ENCODE results near the gene CDC40.
"Not testable (repeated sequence)": the region's sequence is repeated elsewhere in the genome, so short reads cannot be mapped to it uniquely, and the experiment has no call there.

The CDC40 gene

GRCh38 chr6:110201151-110201884, 21.1 kb downstream of the CDC40 start:
- DNase-seq: no peak

GRCh38 chr6:110207652-110208051, 27.4 kb downstream of the CDC40 start:
- DNase-seq: no peak

- no peak for DNase-seq
Observed at GRCh38 chr6:110211753-110212152, 31.5 kb downstream of the CDC40 start.

GRCh38 chr6:110214338-110214737, 34.1 kb downstream of the CDC40 start:
- no peak for DNase-seq

GRCh38 chr6:110216140-110216539, 35.9 kb downstream of the CDC40 start:
- no peak for DNase-seq

GRCh38 chr6:110217266-110217665, 37.0 kb downstream of the CDC40 start:
- no peak for DNase-seq

- DNase-seq: no peak
Observed at GRCh38 chr6:110221738-110222137, 41.5 kb downstream of the CDC40 start.

GRCh38 chr6:110226261-110226660, 46.0 kb downstream of the CDC40 start:
- no peak for DNase-seq

GRCh38 chr6:110232450-110232849, 52.2 kb downstream of the CDC40 start:
- DNase-seq: no peak

- DNase-seq: no peak
Observed at GRCh38 chr6:110233770-110234374, 53.6 kb downstream of the CDC40 start.

GRCh38 chr6:110236007-110236406, 55.8 kb downstream of the CDC40 start:
- DNase-seq: not testable (repeated sequence)

- DNase-seq: no peak
Observed at GRCh38 chr6:110239526-110240274, 59.5 kb downstream of the CDC40 start.

- not testable (repeated sequence) for DNase-seq
Observed at GRCh38 chr6:110244621-110245020, 64.4 kb downstream of the CDC40 start.

- no peak for DNase-seq
Observed at GRCh38 chr6:110246378-110246777, 66.2 kb downstream of the CDC40 start.

GRCh38 chr6:110246900-110247546, 66.8 kb downstream of the CDC40 start:
- no peak for DNase-seq

- DNase-seq: no peak
Observed at GRCh38 chr6:110250058-110250457, 69.8 kb downstream of the CDC40 start.

GRCh38 chr6:110250838-110251237, 70.6 kb downstream of the CDC40 start:
- DNase-seq: no peak

GRCh38 chr6:110255211-110255750, 75.1 kb downstream of the CDC40 start:
- no peak for DNase-seq

- no peak for DNase-seq
Observed at GRCh38 chr6:110256366-110256765, 76.1 kb downstream of the CDC40 start.

GRCh38 chr6:110265273-110265672, 85.0 kb downstream of the CDC40 start:
- no peak for DNase-seq

GRCh38 chr6:110266996-110267395, 86.8 kb downstream of the CDC40 start:
- DNase-seq: no peak

GRCh38 chr6:110269623-110270022, 89.4 kb downstream of the CDC40 start:
- DNase-seq: no peak

- no peak for DNase-seq
Observed at GRCh38 chr6:110270165-110270564, 89.9 kb downstream of the CDC40 start.
